AML-193 (cell line): ENCODE results near the gene CEACAM21.

Experiments used
- DNase-seq, 2 experiments: peaks; one replicate each; lab custom pipeline; 2025; lab: John Stamatoyannopoulos, UW

The CEACAM21 gene

DNA sequence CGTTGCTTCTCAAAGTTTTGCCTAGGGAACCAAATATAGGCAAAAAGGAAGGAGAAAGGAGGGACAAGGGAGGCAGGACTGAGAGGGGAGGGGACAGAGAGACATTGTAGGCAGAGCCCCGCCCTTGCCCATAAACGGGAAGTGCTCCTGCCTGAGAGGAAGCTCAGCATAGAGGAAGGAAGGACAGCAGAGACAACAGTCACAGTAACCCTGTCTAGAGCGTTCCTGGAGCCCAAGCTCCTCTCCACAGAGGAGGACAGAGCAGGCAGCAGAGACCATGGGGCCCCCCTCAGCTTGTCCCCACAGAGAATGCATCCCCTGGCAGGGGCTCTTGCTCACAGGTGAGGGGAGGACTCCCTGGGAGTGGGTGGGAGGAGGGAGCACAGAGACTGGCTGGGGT, at the start of gene CEACAM21:
Gene CEACAM21 (plus strand): TSS at position 169 of the 400 bp plus-strand sequence. CDS start 109 bp downstream, at position 278.
- DNase-seq: peak; percentile 92 to 94

- no peak for DNase-seq
These were observed 48.9 kb upstream of the CEACAM21 start for GRCh38 chr19:41527089-41527488.

DNA sequence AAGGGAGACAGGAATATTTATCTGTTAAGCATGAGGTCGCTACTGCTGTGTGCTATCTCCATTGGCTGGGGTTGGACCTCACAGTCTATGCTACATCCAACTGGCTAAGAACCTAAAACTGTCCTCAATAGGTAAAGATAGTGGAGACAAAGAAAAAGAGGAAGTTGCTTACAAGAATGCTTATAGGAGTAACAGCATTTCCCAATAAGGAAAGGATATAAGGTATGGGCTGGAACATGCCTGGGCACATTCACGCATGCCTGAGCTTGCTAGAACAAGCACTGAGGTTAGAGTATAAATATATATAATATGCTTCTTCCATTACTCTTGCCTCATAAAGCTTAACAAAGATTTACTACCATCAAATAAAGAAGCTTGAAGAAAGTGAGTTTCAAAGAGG, 47.9 kb upstream of the CEACAM21 start:
- DNase-seq: peak; percentile 48 to 61

- DNase-seq: no peak
These were observed 46.3 kb upstream of the CEACAM21 start for GRCh38 chr19:41529484-41530183.

DNA sequence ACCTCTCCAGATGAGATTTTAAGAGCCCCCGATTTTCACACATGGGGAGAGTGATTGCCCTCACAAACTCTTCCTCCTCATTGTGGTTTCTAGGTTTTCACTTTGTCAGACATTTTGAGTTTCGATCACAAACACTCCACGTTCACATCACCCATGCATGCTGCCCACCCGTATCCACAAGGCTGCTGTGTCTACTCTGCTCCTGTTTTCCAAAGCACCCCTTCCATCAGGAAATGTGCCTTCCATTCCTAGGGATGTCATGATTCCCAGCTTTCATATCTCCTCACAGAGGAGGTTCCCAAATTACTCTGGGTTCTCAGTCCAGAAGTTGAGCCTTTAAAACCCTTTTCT, 45.8 kb upstream of the CEACAM21 start:
- DNase-seq: no peak

- peak; percentile 75 for DNase-seq
These were observed 45.1 kb upstream of the CEACAM21 start for GRCh38 chr19:41530761-41531301.

DNA sequence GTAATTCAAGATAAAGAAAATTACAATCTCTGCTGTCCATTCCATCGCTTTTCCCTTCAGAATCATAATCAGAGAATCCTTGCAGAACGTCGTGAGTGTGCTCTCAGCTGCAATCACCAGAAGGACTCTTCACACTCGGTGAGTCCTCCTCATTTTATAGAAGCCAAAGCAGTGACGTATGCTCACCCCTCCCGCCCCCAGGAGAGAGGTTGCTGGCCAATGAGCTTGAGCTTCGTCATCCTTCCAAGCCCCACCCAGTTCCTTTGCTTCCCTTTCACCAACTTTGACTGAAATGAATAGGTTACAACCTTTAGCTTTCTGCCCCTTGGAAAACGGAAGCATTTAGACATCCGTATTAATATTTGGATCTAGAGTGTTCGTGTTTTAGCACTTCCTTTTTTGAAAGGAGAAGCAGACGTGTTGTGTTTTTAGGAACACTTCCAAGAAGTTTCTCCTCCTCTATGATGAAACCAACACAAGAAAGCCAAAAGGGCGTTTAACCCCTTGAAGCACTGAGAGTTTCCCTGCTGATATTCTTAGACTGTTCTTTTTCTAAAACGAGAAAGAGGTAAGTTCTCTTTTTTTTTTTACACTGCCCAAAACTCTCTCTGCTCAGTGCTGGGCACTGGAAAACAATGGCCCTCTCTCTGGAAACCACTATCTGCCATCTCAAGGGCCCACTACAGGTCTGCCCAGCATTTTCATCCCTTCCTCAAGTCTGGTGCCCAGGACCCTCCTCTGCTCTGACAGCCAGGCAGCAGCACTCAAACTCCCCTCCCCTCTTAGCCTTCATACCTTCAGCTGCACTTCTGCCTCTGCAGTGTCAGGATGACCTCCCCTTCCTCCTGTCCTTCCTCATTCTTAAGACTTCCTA, 44.3 kb upstream of the CEACAM21 start:
- peak; percentile 98 for DNase-seq

DNA sequence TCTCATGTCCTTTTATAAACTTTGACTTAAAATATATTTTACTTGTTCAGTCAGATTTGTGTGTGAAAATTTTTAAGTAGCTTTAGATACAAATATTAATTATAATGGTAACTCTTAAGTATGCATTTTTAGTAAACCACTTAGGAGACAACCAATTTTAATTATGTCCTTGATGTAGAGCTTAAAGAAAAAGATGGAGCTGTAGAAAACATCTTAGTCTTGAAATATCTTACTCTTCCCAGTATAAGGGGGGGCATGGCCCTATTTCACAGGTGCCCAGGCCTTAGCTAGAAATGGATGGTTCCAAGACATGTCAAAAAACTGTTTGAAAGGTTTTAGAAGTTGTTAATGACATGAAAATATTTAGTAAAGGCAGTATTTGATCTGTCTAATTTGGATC, 43.4 kb upstream of the CEACAM21 start:
- DNase-seq: no peak

DNA sequence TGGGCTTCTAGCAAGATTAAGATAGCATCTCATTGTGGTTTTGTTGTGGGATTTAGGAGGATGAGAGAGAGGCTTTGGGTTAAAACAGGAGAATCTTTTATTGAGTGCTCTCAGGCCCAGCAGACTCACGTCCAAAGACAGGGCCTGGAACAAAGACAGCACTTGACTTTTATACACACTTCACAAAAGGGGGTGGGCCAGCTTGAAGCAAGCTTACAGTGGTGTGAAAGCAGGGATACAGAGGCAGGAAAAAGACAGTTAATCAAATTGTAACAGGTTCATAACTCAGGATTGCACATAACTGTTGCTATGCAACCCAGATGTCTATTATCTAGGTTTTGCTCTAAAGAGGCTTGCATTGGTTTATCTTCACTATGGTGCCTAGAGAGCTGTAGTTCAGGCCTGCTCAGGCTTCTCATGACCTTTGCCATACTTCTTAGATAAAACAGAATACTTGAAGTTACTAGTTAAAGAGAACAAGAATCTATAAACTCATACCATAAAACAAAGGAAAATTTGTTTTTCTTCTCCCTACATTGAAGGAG, 42.2 kb upstream of the CEACAM21 start:
- DNase-seq: no peak

- no peak for DNase-seq
These were observed 40.8 kb upstream of the CEACAM21 start for GRCh38 chr19:41535029-41535622.

GRCh38 chr19:41537789-41538188, 38.2 kb upstream of the CEACAM21 start:
- DNase-seq: peak; percentile 34 to 50

GRCh38 chr19:41540041-41540695, 35.8 kb upstream of the CEACAM21 start:
- DNase-seq: no peak

DNA sequence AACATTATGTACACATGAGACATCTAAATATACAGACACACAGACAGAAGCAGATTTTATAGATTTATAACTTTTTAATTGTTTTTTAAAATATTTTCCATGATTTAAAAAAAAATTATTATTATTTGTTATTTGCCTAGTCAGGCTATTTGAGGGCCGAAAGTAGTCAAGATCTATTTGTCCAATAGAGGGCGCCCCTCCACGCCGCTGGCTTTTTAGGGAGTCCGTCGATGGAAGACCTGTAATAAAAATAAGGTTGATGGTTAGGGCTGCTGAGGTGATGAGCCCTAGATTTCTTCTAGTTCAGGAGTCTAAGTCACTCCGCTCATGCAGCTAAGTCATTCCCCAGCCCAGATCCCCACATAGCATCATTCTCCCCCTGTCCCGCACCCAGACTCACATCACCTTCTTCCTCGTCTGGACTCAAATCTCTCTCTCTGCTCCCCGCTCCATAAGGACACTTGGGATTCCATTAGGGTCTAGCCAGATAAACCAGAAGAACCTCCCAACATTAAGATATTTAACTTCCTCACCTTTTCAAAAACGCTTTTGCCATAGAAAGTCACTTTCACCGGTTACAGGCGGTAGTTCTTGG, 33.9 kb upstream of the CEACAM21 start:
- peak; percentile 52 to 56 for DNase-seq

GRCh38 chr19:41542622-41543021, 33.3 kb upstream of the CEACAM21 start:
- no peak for DNase-seq

DNA sequence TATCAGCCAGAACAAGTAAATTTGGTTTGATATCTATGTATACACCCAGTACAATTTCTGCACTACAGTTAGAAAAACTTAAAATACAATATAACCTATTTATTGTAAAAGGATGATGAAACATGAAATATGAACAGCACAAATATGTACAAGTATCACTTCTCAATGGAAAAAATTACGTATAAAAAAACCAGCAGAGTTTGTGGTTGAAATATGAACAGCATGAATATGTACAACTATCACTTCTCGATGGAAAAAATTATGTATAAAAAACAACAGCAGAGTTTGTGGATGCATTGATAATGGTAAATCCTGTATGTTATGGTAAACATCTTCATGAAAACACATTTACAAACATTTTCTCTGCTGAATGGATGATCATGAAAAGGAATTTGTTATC, 32.4 kb upstream of the CEACAM21 start:
- no peak for DNase-seq

DNA sequence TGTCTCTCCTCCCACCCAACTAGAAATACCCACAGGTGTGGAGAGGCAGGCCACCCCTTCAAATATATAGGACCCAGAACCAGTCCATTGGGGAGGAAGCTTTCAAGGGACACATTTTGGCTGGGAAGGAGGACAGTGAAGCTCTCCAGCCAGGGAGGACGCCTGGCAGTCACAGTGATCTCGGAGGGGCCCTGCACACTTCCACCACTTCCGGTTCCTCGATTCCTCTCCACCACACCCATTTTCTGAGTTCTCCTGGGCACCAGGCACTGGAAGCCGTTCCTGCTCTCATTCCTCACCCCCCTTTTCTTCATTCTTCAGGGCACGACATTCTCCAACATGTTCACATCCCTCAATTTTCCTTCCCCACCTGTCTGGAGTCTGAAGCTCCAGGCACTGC, 30.4 kb upstream of the CEACAM21 start:
- peak; percentile 28 to 33 for DNase-seq

GRCh38 chr19:41546386-41546789, 29.6 kb upstream of the CEACAM21 start:
- DNase-seq: peak; percentile 25 to 41

- DNase-seq: no peak
These were observed 29.0 kb upstream of the CEACAM21 start for GRCh38 chr19:41546961-41547360.

- DNase-seq: no peak
These were observed 28.4 kb upstream of the CEACAM21 start for GRCh38 chr19:41547569-41547968.

- no peak for DNase-seq
These were observed 27.9 kb upstream of the CEACAM21 start for GRCh38 chr19:41548047-41548446.

- DNase-seq: peak; percentile 83 to 87
These were observed 26.8 kb upstream of the CEACAM21 start for GRCh38 chr19:41548954-41549688.
